ENCODE results near the gene ARSG.

ARSG gene

DNA sequence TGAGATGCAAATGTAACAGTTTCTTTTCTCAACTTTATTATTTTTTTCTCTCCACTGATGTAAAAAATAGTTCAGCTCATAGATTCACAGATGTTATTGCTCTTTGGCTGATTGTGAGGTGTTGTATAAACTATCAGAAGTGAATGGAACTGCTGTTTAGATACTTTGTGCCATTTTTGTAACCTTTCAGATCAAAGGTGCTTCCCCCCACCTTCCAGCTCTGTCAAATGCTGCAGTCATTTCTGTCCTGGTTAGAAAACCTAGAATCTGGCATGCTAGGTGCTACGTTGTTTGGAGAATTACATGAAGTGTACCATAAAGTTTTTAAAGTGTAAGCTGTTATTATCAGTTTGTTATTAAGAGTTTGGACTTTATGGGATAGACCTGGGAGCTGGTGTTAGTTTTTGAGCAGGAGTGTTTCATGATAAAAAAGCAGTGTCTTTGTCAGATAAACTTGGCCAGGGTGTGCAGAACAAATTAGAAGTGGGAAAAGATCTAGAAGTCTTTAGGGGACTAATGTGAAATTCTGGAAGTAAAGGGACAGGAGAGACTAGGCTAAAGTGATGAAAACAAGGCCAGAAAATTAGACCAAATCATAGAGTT is 167.8 kb downstream of the ARSG start:
- Histone ChIP-seq H3K27me3 (ENCODE audit: low read depth, low read length) (no peaks in the 10 kb centered on the region), H3K9me3 (ENCODE audit: control insufficient read depth in 1 of 2, low read length in 2 of 2) (no peaks in the 10 kb centered on the region), H3K36me3 (ENCODE audit: control insufficient read depth in 1 of 2, insufficient read depth in 2 of 2, low read length in 2 of 2) (peaks cover 0 to 17% of the 10 kb centered on the region in 2 donors), H3K4me1 (ENCODE audit: control insufficient read depth in 1 of 2, insufficient read depth in 2 of 2, low read length in 2 of 2) (peaks cover 4 to 15% of the 10 kb centered on the region in 2 donors), H3K4me3 (ENCODE audit: low read depth in 1 of 2, low read length in 2 of 2) (no peak overlapping the region), H3K27ac (ENCODE audit: low read length) (no peak overlapping the region)

DNA sequence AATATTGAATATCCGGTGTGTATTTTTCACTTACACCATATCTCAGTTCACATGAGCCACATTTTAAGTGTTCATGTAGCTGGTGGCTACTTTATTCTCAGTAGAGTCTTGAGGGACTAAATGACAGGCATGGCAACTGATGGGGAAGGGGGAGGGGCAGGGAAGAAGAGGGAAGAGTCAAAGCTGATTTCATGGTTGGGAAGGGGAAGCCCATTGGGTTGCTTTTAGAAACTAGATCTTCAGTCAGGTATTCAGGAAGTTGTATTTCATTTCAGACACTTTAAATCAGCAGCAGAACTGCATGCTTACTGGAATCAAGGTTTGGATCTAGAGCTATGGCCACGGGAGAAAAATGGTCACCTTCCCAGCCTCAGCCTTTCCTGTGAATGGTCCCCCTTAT is 168.9 kb downstream of the ARSG start:
- H3K27ac ChIP-seq (ENCODE audit: low read length) = no peak overlapping the region
- peaks cover 4 to 15% of the 10 kb centered on the region in 2 donors for H3K4me1 ChIP-seq (ENCODE audit: control insufficient read depth in 1 of 2, insufficient read depth in 2 of 2, low read length in 2 of 2)

DNA sequence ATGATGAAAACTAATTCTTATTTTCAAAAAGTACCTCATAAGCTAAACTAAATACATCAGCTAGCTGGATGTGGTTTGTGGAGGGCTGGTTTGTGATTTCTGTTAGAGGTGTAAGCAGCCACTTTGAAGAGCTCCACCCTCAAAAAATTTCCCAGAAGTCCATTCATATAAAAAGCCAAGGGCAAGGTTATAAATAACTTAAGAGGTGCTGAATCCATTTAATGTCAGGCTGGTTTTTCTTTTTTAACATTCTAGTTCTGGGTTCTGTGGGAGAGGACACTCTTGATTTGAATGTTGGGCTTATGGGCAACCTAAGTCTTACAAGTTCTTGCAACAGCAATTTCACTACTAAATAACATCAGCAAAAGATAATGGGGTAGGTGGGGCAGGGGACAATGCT is 169.4 kb downstream of the ARSG start:
- Histone ChIP-seq H3K9me3 (ENCODE audit: control insufficient read depth in 1 of 2, low read length in 2 of 2) (no peaks in the 10 kb centered on the region), H3K4me3 (ENCODE audit: low read depth in 1 of 2, low read length in 2 of 2) (no peak overlapping the region), H3K27me3 (ENCODE audit: low read depth, low read length) (no peaks in the 10 kb centered on the region), H3K36me3 (ENCODE audit: control insufficient read depth in 1 of 2, insufficient read depth in 2 of 2, low read length in 2 of 2) (peaks cover 0 to 12% of the 10 kb centered on the region in 2 donors), H3K27ac (ENCODE audit: low read length) (no peak overlapping the region), H3K4me1 (ENCODE audit: control insufficient read depth in 1 of 2, insufficient read depth in 2 of 2, low read length in 2 of 2) (peaks cover 0 to 14% of the 10 kb centered on the region in 2 donors)

More for the DNA sequence above, 168.9 kb downstream of the ARSG start:
- Histone ChIP-seq H3K36me3 (ENCODE audit: control insufficient read depth in 1 of 2, insufficient read depth in 2 of 2, low read length in 2 of 2) (peaks cover 0 to 17% of the 10 kb centered on the region in 2 donors), H3K9me3 (ENCODE audit: control insufficient read depth in 1 of 2, low read length in 2 of 2) (no peaks in the 10 kb centered on the region), H3K27me3 (ENCODE audit: low read depth, low read length) (no peaks in the 10 kb centered on the region), H3K4me3 (ENCODE audit: low read depth in 1 of 2, low read length in 2 of 2) (no peak overlapping the region)

DNA sequence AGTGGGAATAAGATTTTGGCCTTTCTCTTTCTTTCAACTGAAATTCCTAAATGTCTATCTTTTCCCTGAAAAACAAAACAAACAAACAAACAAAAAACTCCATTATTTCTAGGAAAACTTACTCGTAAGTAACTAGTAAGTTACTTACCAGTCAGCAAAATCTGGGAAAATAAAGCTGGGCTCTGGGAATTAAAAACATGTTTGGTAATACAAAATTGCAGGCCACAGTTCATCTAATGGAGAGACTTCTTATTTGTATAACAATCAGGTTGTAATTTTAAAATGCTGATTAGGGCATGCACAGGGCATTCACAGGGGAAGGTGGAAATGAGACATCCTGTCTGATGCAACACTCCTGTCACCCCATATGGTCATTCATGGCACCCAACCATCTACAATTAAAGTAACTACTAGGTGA is 169.8 kb downstream of the ARSG start:
- Histone ChIP-seq H3K4me1 (ENCODE audit: control insufficient read depth in 1 of 2, insufficient read depth in 2 of 2, low read length in 2 of 2) (peaks cover 0 to 10% of the 10 kb centered on the region in 2 donors), H3K36me3 (ENCODE audit: control insufficient read depth in 1 of 2, insufficient read depth in 2 of 2, low read length in 2 of 2) (peaks cover 0 to 10% of the 10 kb centered on the region in 2 donors), H3K27me3 (ENCODE audit: low read depth, low read length) (no peaks in the 10 kb centered on the region), H3K9me3 (ENCODE audit: control insufficient read depth in 1 of 2, low read length in 2 of 2) (no peaks in the 10 kb centered on the region), H3K27ac (ENCODE audit: low read length) (no peak overlapping the region), H3K4me3 (ENCODE audit: low read depth in 1 of 2, low read length in 2 of 2) (no peak overlapping the region)

DNA sequence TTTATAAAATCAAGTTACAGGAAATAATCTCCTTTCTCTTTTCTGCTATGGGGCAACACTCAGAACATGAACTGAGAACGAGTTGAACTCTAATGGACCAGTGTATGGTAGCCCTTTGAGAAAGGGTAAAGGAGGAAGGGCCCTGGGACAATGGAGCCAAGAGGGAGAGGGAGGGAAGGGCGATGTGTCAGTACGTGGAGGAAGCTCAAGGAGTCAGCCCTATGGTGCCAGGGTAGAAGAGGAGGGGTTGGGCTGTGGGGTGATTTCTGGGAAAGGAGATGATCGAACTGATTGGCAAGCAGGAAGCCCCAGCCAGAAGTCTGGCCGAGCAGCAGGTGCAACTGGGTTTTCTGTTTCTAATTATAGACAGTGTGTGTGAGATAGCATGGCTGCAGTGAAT is 170.3 kb downstream of the ARSG start:
- Histone ChIP-seq H3K9me3 (ENCODE audit: control insufficient read depth in 1 of 2, low read length in 2 of 2) (no peaks in the 10 kb centered on the region), H3K27me3 (ENCODE audit: low read depth, low read length) (no peaks in the 10 kb centered on the region), H3K4me1 (ENCODE audit: control insufficient read depth in 1 of 2, insufficient read depth in 2 of 2, low read length in 2 of 2) (peaks cover 0 to 5% of the 10 kb centered on the region in 2 donors), H3K27ac (ENCODE audit: low read length) (no peak overlapping the region), H3K36me3 (ENCODE audit: control insufficient read depth in 1 of 2, insufficient read depth in 2 of 2, low read length in 2 of 2) (peaks cover 0 to 6% of the 10 kb centered on the region in 2 donors), H3K4me3 (ENCODE audit: low read depth in 1 of 2, low read length in 2 of 2) (no peak overlapping the region)

DNA sequence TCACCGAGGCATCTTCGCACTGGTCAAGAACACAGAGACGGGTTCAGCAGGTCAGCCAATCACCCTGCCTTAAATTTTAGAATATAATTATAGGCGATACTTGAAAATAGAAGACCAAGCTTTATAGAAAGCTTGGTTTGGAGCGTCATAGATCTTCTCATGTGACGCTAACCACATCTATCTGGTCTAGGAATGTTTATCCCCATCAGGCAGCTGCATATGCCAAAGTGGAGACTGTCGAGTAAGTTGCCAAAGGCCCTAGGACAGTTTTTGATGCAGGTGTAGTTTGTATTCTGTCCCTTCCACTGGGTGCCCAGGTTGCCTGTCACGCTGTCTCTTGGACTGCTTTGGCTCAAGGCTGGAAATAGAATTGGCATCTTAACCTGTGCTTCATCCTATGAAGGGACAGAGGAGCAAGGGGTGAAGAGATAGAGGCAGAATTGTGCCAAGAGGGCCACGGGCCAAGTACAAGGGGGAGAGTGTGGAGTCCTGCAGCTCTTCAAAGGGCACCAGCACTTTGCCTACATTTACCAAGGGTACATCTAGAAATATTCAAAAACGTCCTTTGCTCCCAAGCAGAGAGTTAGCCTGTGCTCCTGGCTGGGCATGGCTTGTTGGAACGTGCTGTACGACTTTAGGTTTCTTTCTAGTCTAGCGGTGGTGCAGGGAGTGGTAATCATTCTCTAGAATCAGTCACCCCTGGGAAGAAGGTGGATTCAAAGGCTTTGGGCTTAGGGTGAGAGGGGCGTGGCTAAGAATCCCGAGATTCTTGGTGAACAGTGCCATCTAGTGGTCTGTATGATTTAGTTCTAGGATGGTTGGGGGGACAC is 171.3 kb downstream of the ARSG start:
- no peaks in the 10 kb centered on the region for H3K9me3 ChIP-seq (ENCODE audit: control insufficient read depth in 1 of 2, low read length in 2 of 2)
- H3K4me3 ChIP-seq (ENCODE audit: low read depth in 1 of 2, low read length in 2 of 2) = no peak overlapping the region
- no peaks in the 10 kb centered on the region for H3K27me3 ChIP-seq (ENCODE audit: low read depth, low read length)
- peaks cover 0 to 5% of the 10 kb centered on the region in 2 donors for H3K4me1 ChIP-seq (ENCODE audit: control insufficient read depth in 1 of 2, insufficient read depth in 2 of 2, low read length in 2 of 2)
- no peaks in the 10 kb centered on the region for H3K36me3 ChIP-seq (ENCODE audit: control insufficient read depth in 1 of 2, insufficient read depth in 2 of 2, low read length in 2 of 2)
- no peak overlapping the region for H3K27ac ChIP-seq (ENCODE audit: low read length)

DNA sequence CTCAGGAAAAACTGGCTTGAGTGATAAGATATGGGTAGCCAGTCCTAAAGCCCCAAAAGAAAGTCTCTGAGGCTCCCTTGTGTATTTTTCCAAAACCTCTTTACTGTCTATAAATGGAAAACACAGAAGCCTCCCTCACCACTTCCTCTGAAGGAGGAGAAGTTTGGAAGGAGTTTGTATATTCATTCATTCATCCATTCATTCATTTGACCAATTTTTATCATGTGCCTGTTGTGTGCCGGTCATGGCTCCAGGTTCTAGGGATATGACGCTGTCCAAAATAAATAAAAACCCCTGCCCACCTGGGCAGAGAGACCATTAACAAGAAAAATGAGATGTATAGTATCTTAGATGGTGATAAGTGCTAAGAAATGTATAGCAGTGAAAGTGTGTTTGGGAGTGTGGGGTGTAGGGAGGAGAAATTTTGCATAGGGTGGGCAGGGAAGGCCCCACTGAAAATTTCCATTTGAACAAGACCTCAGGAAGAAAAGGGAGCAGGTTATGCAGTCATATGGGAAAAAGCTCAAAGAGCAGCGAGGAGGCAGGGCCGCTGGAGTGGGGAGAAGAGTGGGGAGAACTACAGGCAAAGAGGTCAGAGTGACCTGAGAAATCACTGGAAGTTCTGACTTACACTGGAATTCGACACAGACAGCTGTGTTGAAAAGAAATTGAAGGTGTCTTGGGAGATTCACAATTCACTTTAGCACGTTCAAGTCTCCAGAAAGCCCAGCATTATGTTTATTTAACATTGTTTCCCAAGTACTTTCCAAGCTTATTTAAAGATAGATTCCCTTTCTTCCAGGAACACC is 172.1 kb downstream of the ARSG start:
- no peak overlapping the region for H3K27ac ChIP-seq (ENCODE audit: low read length)
- no peak overlapping the region for H3K4me3 ChIP-seq (ENCODE audit: low read depth in 1 of 2, low read length in 2 of 2)
- H3K4me1 ChIP-seq (ENCODE audit: control insufficient read depth in 1 of 2, insufficient read depth in 2 of 2, low read length in 2 of 2) = peaks cover 0 to under 1% of the 10 kb centered on the region in 2 donors

DNA sequence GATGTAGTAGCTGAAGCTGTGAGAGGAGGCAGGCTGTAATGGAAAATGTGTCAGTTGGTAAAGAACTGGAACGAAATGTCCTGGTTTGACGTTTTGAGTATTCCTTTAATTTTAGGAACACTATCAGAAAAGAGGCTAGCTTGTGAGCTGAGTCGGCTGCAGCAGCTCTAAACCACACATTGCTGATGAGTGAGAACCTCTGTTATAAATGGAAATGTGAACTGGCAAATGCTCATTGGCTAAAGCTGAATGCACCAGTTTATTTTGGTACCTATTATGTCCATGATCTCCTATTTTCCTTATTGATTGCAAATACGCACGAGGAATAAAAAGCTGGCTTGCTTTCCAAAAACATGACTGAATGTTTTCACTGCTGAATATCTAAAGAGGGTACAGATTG is 177.0 kb downstream of the ARSG start:
- Histone ChIP-seq H3K27ac (ENCODE audit: low read length) (no peak overlapping the region), H3K9me3 (ENCODE audit: control insufficient read depth in 1 of 2, low read length in 2 of 2) (peaks cover 0 to 3% of the 10 kb centered on the region in 2 donors), H3K4me3 (ENCODE audit: low read depth in 1 of 2, low read length in 2 of 2) (no peak overlapping the region), H3K36me3 (ENCODE audit: control insufficient read depth in 1 of 2, insufficient read depth in 2 of 2, low read length in 2 of 2) (no peaks in the 10 kb centered on the region), H3K27me3 (ENCODE audit: low read depth, low read length) (no peaks in the 10 kb centered on the region), H3K4me1 (ENCODE audit: control insufficient read depth in 1 of 2, insufficient read depth in 2 of 2, low read length in 2 of 2) (no peaks in the 10 kb centered on the region)

More for the DNA sequence above, 172.1 kb downstream of the ARSG start:
- Histone ChIP-seq H3K9me3 (ENCODE audit: control insufficient read depth in 1 of 2, low read length in 2 of 2) (no peaks in the 10 kb centered on the region), H3K27me3 (ENCODE audit: low read depth, low read length) (no peaks in the 10 kb centered on the region), H3K36me3 (ENCODE audit: control insufficient read depth in 1 of 2, insufficient read depth in 2 of 2, low read length in 2 of 2) (no peaks in the 10 kb centered on the region)

DNA sequence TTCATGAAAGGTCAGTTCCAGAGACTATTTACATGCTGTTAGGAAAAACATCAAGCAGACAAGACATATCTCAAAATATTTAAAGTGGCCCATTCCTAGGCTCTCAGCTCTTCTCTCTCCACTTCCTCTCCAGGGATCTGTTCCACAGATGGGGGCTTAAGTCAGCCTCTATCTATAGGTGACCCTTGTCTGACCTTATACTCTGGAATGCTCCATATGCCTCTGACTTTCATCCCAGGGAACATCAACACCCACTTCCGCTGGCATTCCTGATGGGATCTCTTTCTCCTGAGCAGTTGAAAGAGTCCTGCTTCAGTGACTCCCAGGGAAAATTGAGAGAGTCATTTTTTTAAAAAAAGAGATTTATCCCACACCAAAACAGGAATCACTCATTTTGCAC is 177.5 kb downstream of the ARSG start:
- Histone ChIP-seq H3K27ac (ENCODE audit: low read length) (no peak overlapping the region), H3K36me3 (ENCODE audit: control insufficient read depth in 1 of 2, insufficient read depth in 2 of 2, low read length in 2 of 2) (no peaks in the 10 kb centered on the region), H3K27me3 (ENCODE audit: low read depth, low read length) (no peaks in the 10 kb centered on the region), H3K4me3 (ENCODE audit: low read depth in 1 of 2, low read length in 2 of 2) (no peak overlapping the region), H3K4me1 (ENCODE audit: control insufficient read depth in 1 of 2, insufficient read depth in 2 of 2, low read length in 2 of 2) (no peaks in the 10 kb centered on the region), H3K9me3 (ENCODE audit: control insufficient read depth in 1 of 2, low read length in 2 of 2) (peaks cover 0 to 3% of the 10 kb centered on the region in 2 donors)
